Endodermal cell (in vitro differentiated cells): ENCODE results near the gene NECAB2. TPM values are rescaled to one million over a fixed set of nuclear protein-coding genes. Genes with fewer than 3 reads are reported as not detected.

Experiments
- DNase-seq: peaks from one replicate; pipeline ENCODE4 v3.0.0-alpha.2; 2017
- H3K27ac ChIP-seq: 2 replicates; pipeline ENCODE4 v1.5.1; 2013; ENCODE audit warnings: mild to moderate bottlenecking, low read depth, low read length, moderate library complexity
- H3K27me3 ChIP-seq: 2 replicates; pipeline ENCODE4 v1.6.1; 2013; ENCODE audit warnings: mild to moderate bottlenecking, low read length, moderate library complexity; ENCODE audit not compliant: insufficient read depth, control insufficient read depth, poor library complexity, severe bottlenecking
- H3K36me3 ChIP-seq: 2 replicates; pipeline ENCODE4 v1.7.0; 2013; ENCODE audit warnings: mild to moderate bottlenecking, low read length, moderate library complexity; ENCODE audit not compliant: control insufficient read depth, insufficient read depth
- H3K4me1 ChIP-seq: one replicate; pipeline ENCODE4 v1.7.0; 2013; ENCODE audit warnings: low read length; ENCODE audit not compliant: control insufficient read depth, insufficient read depth
- H3K4me3 ChIP-seq: 2 replicates; pipeline ENCODE4 v1.5.1; 2013; ENCODE audit warnings: mild to moderate bottlenecking, low read length, moderate library complexity
- H3K9ac ChIP-seq: 2 replicates; pipeline ENCODE4 v1.6.1; 2013; ENCODE audit warnings: mild to moderate bottlenecking, low read length, moderate library complexity; ENCODE audit not compliant: poor library complexity, severe bottlenecking; ENCODE audit errors: extremely low read depth
- H3K9me3 ChIP-seq: 2 replicates; pipeline ENCODE4 v1.6.1; 2013; ENCODE audit warnings: mild to moderate bottlenecking, low read length, moderate library complexity; ENCODE audit not compliant: control insufficient read depth
- H3K27ac Mint-ChIP-seq: 2 replicates; pipeline ENCODE4 v1.8.0; 2020; ENCODE audit warnings: mixed read lengths
- H3K27me3 Mint-ChIP-seq: 2 replicates; pipeline ENCODE4 v1.8.0; 2021; ENCODE audit warnings: mild to moderate bottlenecking, mixed read lengths; ENCODE audit not compliant: insufficient read depth
- H3K36me3 Mint-ChIP-seq: 2 replicates; pipeline ENCODE4 v1.8.0; 2020; ENCODE audit warnings: low read depth, mixed read lengths
- H3K4me1 Mint-ChIP-seq: 2 replicates; pipeline ENCODE4 v1.8.0; 2020; ENCODE audit warnings: mixed read lengths
- H3K4me3 Mint-ChIP-seq: 2 replicates; pipeline ENCODE4 v1.8.0; 2020; ENCODE audit warnings: mild to moderate bottlenecking, moderate library complexity, mixed read lengths
- H3K9me3 Mint-ChIP-seq: 2 replicates; pipeline ENCODE4 v1.8.0; 2020; ENCODE audit warnings: mild to moderate bottlenecking, mixed read lengths
- CTCF ChIP-seq: fragments of 200-600 bp; sonication (generic); conservative IDR thresholded peaks from 2 replicates; pipeline ENCODE4 v1.5.0; 2021; ENCODE audit warnings: antibody characterized with exemption, mild to moderate bottlenecking
- WGBS, 2 experiments: methylation state at CpG; one replicate each; pipeline versions ENCODE4 v1.1.5 to v1.1.7; 2013; ENCODE audit warnings: missing lambda C conversion rate in 2 of 2, mixed read lengths in 1 of 2; ENCODE audit not compliant: insufficient coverage in 1 of 2, insufficient read length in 1 of 2; 5-methylcytosine and 5-hydroxymethylcytosine counted together
- total RNA-seq, 2 donors: library from RNA; stranded (reverse); fragmentation: NEBNext Ultra II Directional in 1 of 2; extraction: Animal tissue kit (Norgen Biotek cat#: 25700) in 1 of 2; gene quantifications; 2 replicates in 1 of 2; 3 replicates in 1 of 2; pipeline ENCODE4 v1.2.1, GENCODE V29; 2021

Gene NECAB2
- total RNA-seq, 2 donors from 2014 or later, result 2.7 to 3.3 TPM

- no peak overlapping the region for H3K4me3 ChIP-seq
- TF ChIP-seq CTCF, result no peak
- H3K9me3 Mint-ChIP-seq, result peaks cover 2% of the 10 kb centered on the region
- H3K9ac ChIP-seq, result no peak overlapping the region
- H3K9me3 ChIP-seq, result no peaks in the 10 kb centered on the region
- no peak for DNase-seq
- no peaks in the 10 kb centered on the region for H3K27me3 ChIP-seq
- peaks cover 13% of the 10 kb centered on the region for H3K4me1 Mint-ChIP-seq
- H3K27ac ChIP-seq, result no peak overlapping the region
- H3K27me3 Mint-ChIP-seq, result peaks cover 4% of the 10 kb centered on the region
- 64% methylated on average over 7 of the region's 8 CpGs; no CpG with 5 or more reads in 1 of the 2 experiments for WGBS, 2 experiments
- no peak overlapping the region for H3K4me3 Mint-ChIP-seq
- no peak overlapping the region for H3K27ac Mint-ChIP-seq
- peaks cover 3% of the 10 kb centered on the region for H3K36me3 Mint-ChIP-seq
- peaks cover 8% of the 10 kb centered on the region for H3K4me1 ChIP-seq
- H3K36me3 ChIP-seq, result no peaks in the 10 kb centered on the region
These were observed 16.5 kb upstream of the NECAB2 start for GRCh38 chr16:83951544-83951943.

- Histone ChIP-seq H3K4me1 (peaks cover 8% of the 10 kb centered on the region), H3K27me3 (no peaks in the 10 kb centered on the region), H3K27ac (no peak overlapping the region), H3K9ac (no peak overlapping the region), H3K4me3 (no peak overlapping the region), H3K36me3 (no peaks in the 10 kb centered on the region), H3K9me3 (no peaks in the 10 kb centered on the region)
- peaks cover 3% of the 10 kb centered on the region for H3K36me3 Mint-ChIP-seq
- H3K4me3 Mint-ChIP-seq, result no peak overlapping the region
- peaks cover 2% of the 10 kb centered on the region for H3K9me3 Mint-ChIP-seq
- TF ChIP-seq CTCF, result no peak
- WGBS, 2 experiments, result 79 to 87% methylated on average over 7 to 8 of the region's 8 CpGs
- DNase-seq, result no peak
- H3K27ac Mint-ChIP-seq, result no peak overlapping the region
- peaks cover 5% of the 10 kb centered on the region for H3K27me3 Mint-ChIP-seq
- H3K4me1 Mint-ChIP-seq, result peaks cover 13% of the 10 kb centered on the region
These were observed 15.5 kb upstream of the NECAB2 start for GRCh38 chr16:83952587-83952939.

GRCh38 chr16:83952940-83953795, 14.9 kb upstream of the NECAB2 start, which contains the start of gene OSGIN1:
Gene OSGIN1 (plus strand): TSS chr16:83953240. CDS start chr16:83957672, 4,432 bp downstream.
- H3K27me3 ChIP-seq, result no peaks in the 10 kb centered on the region
- no peaks in the 10 kb centered on the region for H3K9me3 ChIP-seq
- peaks cover 2% of the 10 kb centered on the region for H3K9me3 Mint-ChIP-seq
- DNase-seq, result peak; percentile 88
- H3K9ac ChIP-seq, result no peak within 1 kb of the TSS
- peaks cover 13% of the 10 kb centered on the region for H3K4me1 Mint-ChIP-seq
- peaks cover 3% of the 10 kb centered on the region for H3K36me3 Mint-ChIP-seq
- no peak for TF ChIP-seq CTCF
- H3K27ac Mint-ChIP-seq, result no peak within 1 kb of the TSS
- H3K27ac ChIP-seq, result no peak within 1 kb of the TSS
- peaks cover 5% of the 10 kb centered on the region for H3K27me3 Mint-ChIP-seq
- H3K36me3 ChIP-seq, result no peaks in the 10 kb centered on the region
- peaks cover 8% of the 10 kb centered on the region for H3K4me1 ChIP-seq
- 19 to 28% methylated on average over 22 to 29 of the region's 30 CpGs for WGBS, 2 experiments
- H3K4me3 ChIP-seq, result peak within 1 kb of the TSS; percentile 65
- H3K4me3 Mint-ChIP-seq, result peak within 1 kb of the TSS; percentile 34
